ENCODE data around the gene SH3PXD2A. TPM values are rescaled to one million over a fixed set of nuclear protein-coding genes. Genes with fewer than 3 reads are reported as not detected.

The SH3PXD2A gene
- total and polyA plus RNA-seq, 2 experiments from 2014 or later = 1.8 to 5.0 TPM

DNA sequence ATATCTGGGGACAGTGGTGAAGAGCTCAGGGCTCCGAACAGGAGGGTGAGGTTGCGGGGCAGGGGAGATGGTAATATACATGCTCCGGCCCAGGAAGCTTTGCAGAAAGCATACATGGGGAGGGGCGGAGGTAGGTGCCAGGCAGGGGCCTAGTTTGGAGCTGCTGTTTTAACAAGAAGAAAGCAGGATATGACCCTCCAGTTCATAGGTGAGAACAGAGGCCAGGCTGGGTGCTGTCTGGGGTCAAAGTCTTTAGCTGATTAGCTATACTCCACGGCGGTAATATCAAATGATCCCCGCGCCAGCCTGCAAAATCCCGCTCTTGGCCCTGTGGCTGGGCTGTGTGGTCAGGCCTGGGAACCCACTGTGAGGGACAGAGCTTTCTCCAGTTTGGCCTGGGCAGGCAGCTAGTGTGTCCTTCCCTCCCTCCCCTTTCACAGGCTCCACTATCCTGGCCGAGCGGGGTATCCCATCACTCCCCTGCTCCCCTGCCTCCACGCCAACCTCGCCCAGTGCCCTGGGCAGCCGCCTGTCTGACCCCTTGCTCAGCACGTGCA, 266.2 kb downstream of the SH3PXD2A start:
- H3K27me3 ChIP-seq (ENCODE audit: insufficient read depth) = peaks cover 18% of the 10 kb centered on the region
- Mint-ChIP-seq H3K4me1 (no peaks in the 10 kb centered on the region; the same call in 2 of the 3 replicates), H3K9me3 (peaks cover 10% of the 10 kb centered on the region)

More for the DNA sequence above, 266.2 kb downstream of the SH3PXD2A start:
- H3K27ac ChIP-seq (ENCODE audit: low read depth) = no peak overlapping the region
- Mint-ChIP-seq H3K4me3 (no peak overlapping the region), H3K36me3 (ENCODE audit: low read depth) (0 out of 3 replicates have a peak, but pooled peaks cover 3% of the 10 kb centered on the region), H3K27ac (no peak overlapping the region), H3K27me3 (ENCODE audit: insufficient read depth, low read depth, poor library complexity) (peaks cover 25% of the 10 kb centered on the region)
- H3K4me3 ChIP-seq = no peak overlapping the region
- TF ChIP-seq ZNF331 (CRISPR knock-in tag; IDR thresholded peaks at IDR 0.05; ENCODE audit: low read depth) = no peak
- TF ChIP-seq NANOG (IDR thresholded peaks at IDR 0.05; ENCODE audit: borderline replicate concordance) = no peak
- no peak for TF ChIP-seq JUNB (IDR thresholded peaks at IDR 0.05; ENCODE audit: unreplicated experiment)
- no peak for TF ChIP-seq CREB1 (CRISPR knock-in tag; IDR thresholded peaks at IDR 0.05; ENCODE audit: low read depth)
- TF ChIP-seq, protein P1, sequence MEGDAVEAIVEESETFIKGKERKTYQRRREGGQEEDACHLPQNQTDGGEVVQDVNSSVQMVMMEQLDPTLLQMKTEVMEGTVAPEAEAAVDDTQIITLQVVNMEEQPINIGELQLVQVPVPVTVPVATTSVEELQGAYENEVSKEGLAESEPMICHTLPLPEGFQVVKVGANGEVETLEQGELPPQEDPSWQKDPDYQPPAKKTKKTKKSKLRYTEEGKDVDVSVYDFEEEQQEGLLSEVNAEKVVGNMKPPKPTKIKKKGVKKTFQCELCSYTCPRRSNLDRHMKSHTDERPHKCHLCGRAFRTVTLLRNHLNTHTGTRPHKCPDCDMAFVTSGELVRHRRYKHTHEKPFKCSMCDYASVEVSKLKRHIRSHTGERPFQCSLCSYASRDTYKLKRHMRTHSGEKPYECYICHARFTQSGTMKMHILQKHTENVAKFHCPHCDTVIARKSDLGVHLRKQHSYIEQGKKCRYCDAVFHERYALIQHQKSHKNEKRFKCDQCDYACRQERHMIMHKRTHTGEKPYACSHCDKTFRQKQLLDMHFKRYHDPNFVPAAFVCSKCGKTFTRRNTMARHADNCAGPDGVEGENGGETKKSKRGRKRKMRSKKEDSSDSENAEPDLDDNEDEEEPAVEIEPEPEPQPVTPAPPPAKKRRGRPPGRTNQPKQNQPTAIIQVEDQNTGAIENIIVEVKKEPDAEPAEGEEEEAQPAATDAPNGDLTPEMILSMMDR (conservative IDR thresholded peaks at IDR 0.05; ENCODE audit: low read depth in 2 of 2) = no peak
- TF ChIP-seq, protein P2, sequence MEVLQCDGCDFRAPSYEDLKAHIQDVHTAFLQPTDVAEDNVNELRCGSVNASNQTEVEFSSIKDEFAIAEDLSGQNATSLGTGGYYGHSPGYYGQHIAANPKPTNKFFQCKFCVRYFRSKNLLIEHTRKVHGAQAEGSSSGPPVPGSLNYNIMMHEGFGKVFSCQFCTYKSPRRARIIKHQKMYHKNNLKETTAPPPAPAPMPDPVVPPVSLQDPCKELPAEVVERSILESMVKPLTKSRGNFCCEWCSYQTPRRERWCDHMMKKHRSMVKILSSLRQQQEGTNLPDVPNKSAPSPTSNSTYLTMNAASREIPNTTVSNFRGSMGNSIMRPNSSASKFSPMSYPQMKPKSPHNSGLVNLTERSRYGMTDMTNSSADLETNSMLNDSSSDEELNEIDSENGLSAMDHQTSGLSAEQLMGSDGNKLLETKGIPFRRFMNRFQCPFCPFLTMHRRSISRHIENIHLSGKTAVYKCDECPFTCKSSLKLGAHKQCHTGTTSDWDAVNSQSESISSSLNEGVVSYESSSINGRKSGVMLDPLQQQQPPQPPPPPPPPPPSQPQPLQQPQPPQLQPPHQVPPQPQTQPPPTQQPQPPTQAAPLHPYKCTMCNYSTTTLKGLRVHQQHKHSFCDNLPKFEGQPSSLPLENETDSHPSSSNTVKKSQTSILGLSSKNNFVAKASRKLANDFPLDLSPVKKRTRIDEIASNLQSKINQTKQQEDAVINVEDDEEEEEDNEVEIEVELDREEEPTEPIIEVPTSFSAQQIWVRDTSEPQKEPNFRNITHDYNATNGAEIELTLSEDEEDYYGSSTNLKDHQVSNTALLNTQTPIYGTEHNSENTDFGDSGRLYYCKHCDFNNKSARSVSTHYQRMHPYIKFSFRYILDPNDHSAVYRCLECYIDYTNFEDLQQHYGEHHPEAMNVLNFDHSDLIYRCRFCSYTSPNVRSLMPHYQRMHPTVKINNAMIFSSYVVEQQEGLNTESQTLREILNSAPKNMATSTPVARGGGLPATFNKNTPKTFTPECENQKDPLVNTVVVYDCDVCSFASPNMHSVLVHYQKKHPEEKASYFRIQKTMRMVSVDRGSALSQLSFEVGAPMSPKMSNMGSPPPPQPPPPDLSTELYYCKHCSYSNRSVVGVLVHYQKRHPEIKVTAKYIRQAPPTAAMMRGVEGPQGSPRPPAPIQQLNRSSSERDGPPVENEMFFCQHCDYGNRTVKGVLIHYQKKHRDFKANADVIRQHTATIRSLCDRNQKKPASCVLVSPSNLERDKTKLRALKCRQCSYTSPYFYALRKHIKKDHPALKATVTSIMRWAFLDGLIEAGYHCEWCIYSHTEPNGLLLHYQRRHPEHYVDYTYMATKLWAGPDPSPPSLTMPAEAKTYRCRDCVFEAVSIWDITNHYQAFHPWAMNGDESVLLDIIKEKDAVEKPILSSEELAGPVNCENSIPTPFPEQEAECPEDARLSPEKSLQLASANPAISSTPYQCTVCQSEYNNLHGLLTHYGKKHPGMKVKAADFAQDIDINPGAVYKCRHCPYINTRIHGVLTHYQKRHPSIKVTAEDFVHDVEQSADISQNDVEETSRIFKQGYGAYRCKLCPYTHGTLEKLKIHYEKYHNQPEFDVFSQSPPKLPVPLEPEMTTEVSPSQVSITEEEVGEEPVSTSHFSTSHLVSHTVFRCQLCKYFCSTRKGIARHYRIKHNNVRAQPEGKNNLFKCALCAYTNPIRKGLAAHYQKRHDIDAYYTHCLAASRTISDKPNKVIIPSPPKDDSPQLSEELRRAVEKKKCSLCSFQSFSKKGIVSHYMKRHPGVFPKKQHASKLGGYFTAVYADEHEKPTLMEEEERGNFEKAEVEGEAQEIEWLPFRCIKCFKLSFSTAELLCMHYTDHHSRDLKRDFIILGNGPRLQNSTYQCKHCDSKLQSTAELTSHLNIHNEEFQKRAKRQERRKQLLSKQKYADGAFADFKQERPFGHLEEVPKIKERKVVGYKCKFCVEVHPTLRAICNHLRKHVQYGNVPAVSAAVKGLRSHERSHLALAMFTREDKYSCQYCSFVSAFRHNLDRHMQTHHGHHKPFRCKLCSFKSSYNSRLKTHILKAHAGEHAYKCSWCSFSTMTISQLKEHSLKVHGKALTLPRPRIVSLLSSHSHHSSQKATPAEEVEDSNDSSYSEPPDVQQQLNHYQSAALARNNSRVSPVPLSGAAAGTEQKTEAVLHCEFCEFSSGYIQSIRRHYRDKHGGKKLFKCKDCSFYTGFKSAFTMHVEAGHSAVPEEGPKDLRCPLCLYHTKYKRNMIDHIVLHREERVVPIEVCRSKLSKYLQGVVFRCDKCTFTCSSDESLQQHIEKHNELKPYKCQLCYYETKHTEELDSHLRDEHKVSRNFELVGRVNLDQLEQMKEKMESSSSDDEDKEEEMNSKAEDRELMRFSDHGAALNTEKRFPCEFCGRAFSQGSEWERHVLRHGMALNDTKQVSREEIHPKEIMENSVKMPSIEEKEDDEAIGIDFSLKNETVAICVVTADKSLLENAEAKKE (CRISPR knock-in tag; IDR thresholded peaks at IDR 0.05) = no peak
- TF ChIP-seq STAT1 (IDR thresholded peaks at IDR 0.05; ENCODE audit: unreplicated experiment) = no peak
- ATAC-seq = no peak
- H3K4me2 ChIP-seq = no peak overlapping the region
- no peaks in the 10 kb centered on the region for H3K36me3 ChIP-seq (ENCODE audit: insufficient read depth)
- H3K4me1 ChIP-seq (ENCODE audit: insufficient read depth) = no peaks in the 10 kb centered on the region
- no peaks in the 10 kb centered on the region for H3F3A ChIP-seq (replicated peaks; ENCODE audit: low read depth)
- no peak for DNase-seq (ENCODE audit: low spot score)
- no peak overlapping the region for H2AFZ ChIP-seq
- no peaks in the 10 kb centered on the region for H3K79me2 ChIP-seq (replicated peaks; ENCODE audit: insufficient read depth)
- H3K9me2 ChIP-seq (ENCODE audit: insufficient read depth) = peaks cover 5% of the 10 kb centered on the region; the same call in 1 of the 2 replicates
- no peaks in the 10 kb centered on the region for H4K20me1 ChIP-seq (replicated peaks; ENCODE audit: insufficient read depth)
